Measurements from ENCODE around the gene APBB2.

APBB2 gene

GRCh38 chr4:41119867-41120295, 94.5 kb downstream of the APBB2 start:
- Histone ChIP-seq H3K23ac (ENCODE audit: low read length) (no peak overlapping the region), H3K79me2 (ENCODE audit: control insufficient read depth, insufficient read depth, low read length, poor library complexity) (peaks cover 3% of the 10 kb centered on the region), H2AK5ac (ENCODE audit: low read length) (no peak overlapping the region), H3K14ac (ENCODE audit: low read length) (no peak overlapping the region), H3K18ac (ENCODE audit: low read length) (no peak overlapping the region), H4K91ac (ENCODE audit: low read depth, low read length) (no peak overlapping the region), H3K36me3 (ENCODE audit: control insufficient read depth in 1 of 2, insufficient read depth in 2 of 2, low read length in 2 of 2) (peaks cover 0 to 5% of the 10 kb centered on the region in 2 experiments), H3K9ac (ENCODE audit: low read length) (no peak overlapping the region), H2AFZ (ENCODE audit: insufficient read depth, low read length, poor library complexity) (no peak overlapping the region), H3K4ac (ENCODE audit: low read depth, low read length) (no peak overlapping the region), H3K4me2 (ENCODE audit: low read length) (no peak overlapping the region), H3K4me1 (ENCODE audit: control insufficient read depth in 1 of 2, insufficient read depth in 2 of 2, low read length in 2 of 2) (peaks cover 7% of the 10 kb centered on the region in 2 experiments), H3K27ac (ENCODE audit: low read depth, low read length) (no peak overlapping the region), H3K27me3 (ENCODE audit: insufficient read depth, low read length) (no peaks in the 10 kb centered on the region), H4K12ac (ENCODE audit: low read depth, low read length) (no peak overlapping the region), H2BK5ac (ENCODE audit: low read depth, low read length, poor library complexity) (no peak overlapping the region), H3K4me3 (ENCODE audit: low read depth, low read length) (no peak overlapping the region), H3K79me1 (ENCODE audit: low read length) (peaks cover 10% of the 10 kb centered on the region), H2BK120ac (ENCODE audit: insufficient read depth, low read length, poor library complexity) (no peak overlapping the region), H3K9me3 (ENCODE audit: insufficient read depth, low read depth, low read length) (no peaks in the 10 kb centered on the region), H4K8ac (ENCODE audit: low read depth, low read length) (no peak overlapping the region), H2BK12ac (ENCODE audit: low read length) (peak overlapping the region; percentile 53)
- DNase-seq = no peak
- WGBS (ENCODE audit: extremely low coverage, insufficient coverage, insufficient read length) = no CpG with 5 or more reads among the region's 5 CpGs

- Histone ChIP-seq H3K36me3 (ENCODE audit: control insufficient read depth in 1 of 2, insufficient read depth in 2 of 2, low read length in 2 of 2) (peaks cover 0 to 2% of the 10 kb centered on the region in 2 experiments), H3K23ac (ENCODE audit: low read length) (no peak overlapping the region), H4K8ac (ENCODE audit: low read depth, low read length) (no peak overlapping the region), H2BK5ac (ENCODE audit: low read depth, low read length, poor library complexity) (no peak overlapping the region), H4K12ac (ENCODE audit: low read depth, low read length) (no peak overlapping the region), H2AFZ (ENCODE audit: insufficient read depth, low read length, poor library complexity) (no peak overlapping the region), H3K9me3 (ENCODE audit: insufficient read depth, low read depth, low read length) (no peaks in the 10 kb centered on the region), H3K27ac (ENCODE audit: low read depth, low read length) (no peak overlapping the region), H3K4me1 (ENCODE audit: control insufficient read depth in 1 of 2, insufficient read depth in 2 of 2, low read length in 2 of 2) (no peaks in the 10 kb centered on the region), H3K27me3 (ENCODE audit: insufficient read depth, low read length) (no peaks in the 10 kb centered on the region), H3K14ac (ENCODE audit: low read length) (no peak overlapping the region), H3K79me1 (ENCODE audit: low read length) (no peaks in the 10 kb centered on the region), H3K79me2 (ENCODE audit: control insufficient read depth, insufficient read depth, low read length, poor library complexity) (no peaks in the 10 kb centered on the region), H3K4me3 (ENCODE audit: low read depth, low read length) (no peak overlapping the region), H3K9ac (ENCODE audit: low read length) (no peak overlapping the region), H4K91ac (ENCODE audit: low read depth, low read length) (no peak overlapping the region), H2BK12ac (ENCODE audit: low read length) (no peak overlapping the region), H3K4me2 (ENCODE audit: low read length) (no peak overlapping the region), H3K4ac (ENCODE audit: low read depth, low read length) (no peak overlapping the region), H2AK5ac (ENCODE audit: low read length) (no peak overlapping the region), H2BK120ac (ENCODE audit: insufficient read depth, low read length, poor library complexity) (no peak overlapping the region), H3K18ac (ENCODE audit: low read length) (no peak overlapping the region)
- no CpG with 5 or more reads among the region's 2 CpGs for WGBS (ENCODE audit: extremely low coverage, insufficient coverage, insufficient read length)
- DNase-seq = no peak
Measured at GRCh38 chr4:41111791-41112190, 102.6 kb downstream of the APBB2 start.

GRCh38 chr4:41110050-41110449, 104.3 kb downstream of the APBB2 start:
- Histone ChIP-seq H2AK5ac (ENCODE audit: low read length) (no peak overlapping the region), H2BK12ac (ENCODE audit: low read length) (no peak overlapping the region), H2BK5ac (ENCODE audit: low read depth, low read length, poor library complexity) (no peak overlapping the region), H3K4me3 (ENCODE audit: low read depth, low read length) (no peak overlapping the region), H3K14ac (ENCODE audit: low read length) (no peak overlapping the region), H3K79me1 (ENCODE audit: low read length) (no peaks in the 10 kb centered on the region), H3K9me3 (ENCODE audit: insufficient read depth, low read depth, low read length) (no peaks in the 10 kb centered on the region), H2AFZ (ENCODE audit: insufficient read depth, low read length, poor library complexity) (no peak overlapping the region), H3K36me3 (ENCODE audit: control insufficient read depth in 1 of 2, insufficient read depth in 2 of 2, low read length in 2 of 2) (no peaks in the 10 kb centered on the region), H3K18ac (ENCODE audit: low read length) (no peak overlapping the region), H3K4me1 (ENCODE audit: control insufficient read depth in 1 of 2, insufficient read depth in 2 of 2, low read length in 2 of 2) (no peaks in the 10 kb centered on the region), H3K27me3 (ENCODE audit: insufficient read depth, low read length) (no peaks in the 10 kb centered on the region), H4K12ac (ENCODE audit: low read depth, low read length) (no peak overlapping the region), H3K27ac (ENCODE audit: low read depth, low read length) (no peak overlapping the region), H3K23ac (ENCODE audit: low read length) (no peak overlapping the region), H3K4ac (ENCODE audit: low read depth, low read length) (no peak overlapping the region), H4K8ac (ENCODE audit: low read depth, low read length) (no peak overlapping the region), H3K9ac (ENCODE audit: low read length) (no peak overlapping the region), H2BK120ac (ENCODE audit: insufficient read depth, low read length, poor library complexity) (no peak overlapping the region), H4K91ac (ENCODE audit: low read depth, low read length) (no peak overlapping the region), H3K79me2 (ENCODE audit: control insufficient read depth, insufficient read depth, low read length, poor library complexity) (no peaks in the 10 kb centered on the region), H3K4me2 (ENCODE audit: low read length) (no peak overlapping the region)
- WGBS (ENCODE audit: extremely low coverage, insufficient coverage, insufficient read length) = no CpG with 5 or more reads among the region's 9 CpGs
- no peak for DNase-seq

- Histone ChIP-seq H3K23ac (ENCODE audit: low read length) (no peak overlapping the region), H3K4me1 (ENCODE audit: control insufficient read depth in 1 of 2, insufficient read depth in 2 of 2, low read length in 2 of 2) (no peaks in the 10 kb centered on the region), H2AFZ (ENCODE audit: insufficient read depth, low read length, poor library complexity) (no peak overlapping the region), H3K36me3 (ENCODE audit: control insufficient read depth in 1 of 2, insufficient read depth in 2 of 2, low read length in 2 of 2) (no peaks in the 10 kb centered on the region), H2BK5ac (ENCODE audit: low read depth, low read length, poor library complexity) (no peak overlapping the region), H3K4me2 (ENCODE audit: low read length) (no peak overlapping the region), H3K79me1 (ENCODE audit: low read length) (no peaks in the 10 kb centered on the region), H3K27me3 (ENCODE audit: insufficient read depth, low read length) (no peaks in the 10 kb centered on the region), H3K27ac (ENCODE audit: low read depth, low read length) (no peak overlapping the region), H3K9ac (ENCODE audit: low read length) (no peak overlapping the region), H2BK12ac (ENCODE audit: low read length) (no peak overlapping the region), H4K8ac (ENCODE audit: low read depth, low read length) (no peak overlapping the region), H3K14ac (ENCODE audit: low read length) (no peak overlapping the region), H4K12ac (ENCODE audit: low read depth, low read length) (no peak overlapping the region), H3K79me2 (ENCODE audit: control insufficient read depth, insufficient read depth, low read length, poor library complexity) (no peaks in the 10 kb centered on the region), H3K4ac (ENCODE audit: low read depth, low read length) (no peak overlapping the region), H3K9me3 (ENCODE audit: insufficient read depth, low read depth, low read length) (no peaks in the 10 kb centered on the region), H3K18ac (ENCODE audit: low read length) (no peak overlapping the region), H3K4me3 (ENCODE audit: low read depth, low read length) (no peak overlapping the region), H4K91ac (ENCODE audit: low read depth, low read length) (no peak overlapping the region), H2AK5ac (ENCODE audit: low read length) (no peak overlapping the region), H2BK120ac (ENCODE audit: insufficient read depth, low read length, poor library complexity) (no peak overlapping the region)
- WGBS (ENCODE audit: extremely low coverage, insufficient coverage, insufficient read length) = no CpG with 5 or more reads among the region's 3 CpGs
- no peak for DNase-seq
Measured at GRCh38 chr4:41108481-41108880, 105.9 kb downstream of the APBB2 start.
